ES-I3 (cell line): ENCODE measurements around the gene CCDC15.

ENCODE experiments used
- H3K36me3 ChIP-seq: 2 replicates; pipeline ENCODE4 v1.6.1; 2013; ENCODE audit warnings: mild to moderate bottlenecking, low read length, control low read depth, moderate library complexity; ENCODE audit not compliant: insufficient read depth
- H3K4me1 ChIP-seq: 2 replicates; pipeline ENCODE4 v1.6.1; 2013; ENCODE audit warnings: mild to moderate bottlenecking, control low read depth, low read length; ENCODE audit not compliant: insufficient read depth
- H3K9ac ChIP-seq: 2 replicates; pipeline ENCODE4 v1.6.1; 2013; ENCODE audit warnings: low read depth, mild to moderate bottlenecking, low read length, moderate library complexity
- H3K9me3 ChIP-seq: 2 replicates; pipeline ENCODE4 v1.6.1; 2013; ENCODE audit warnings: mild to moderate bottlenecking, low read length, moderate library complexity; ENCODE audit not compliant: control insufficient read depth, insufficient read depth

The CCDC15 gene

DNA sequence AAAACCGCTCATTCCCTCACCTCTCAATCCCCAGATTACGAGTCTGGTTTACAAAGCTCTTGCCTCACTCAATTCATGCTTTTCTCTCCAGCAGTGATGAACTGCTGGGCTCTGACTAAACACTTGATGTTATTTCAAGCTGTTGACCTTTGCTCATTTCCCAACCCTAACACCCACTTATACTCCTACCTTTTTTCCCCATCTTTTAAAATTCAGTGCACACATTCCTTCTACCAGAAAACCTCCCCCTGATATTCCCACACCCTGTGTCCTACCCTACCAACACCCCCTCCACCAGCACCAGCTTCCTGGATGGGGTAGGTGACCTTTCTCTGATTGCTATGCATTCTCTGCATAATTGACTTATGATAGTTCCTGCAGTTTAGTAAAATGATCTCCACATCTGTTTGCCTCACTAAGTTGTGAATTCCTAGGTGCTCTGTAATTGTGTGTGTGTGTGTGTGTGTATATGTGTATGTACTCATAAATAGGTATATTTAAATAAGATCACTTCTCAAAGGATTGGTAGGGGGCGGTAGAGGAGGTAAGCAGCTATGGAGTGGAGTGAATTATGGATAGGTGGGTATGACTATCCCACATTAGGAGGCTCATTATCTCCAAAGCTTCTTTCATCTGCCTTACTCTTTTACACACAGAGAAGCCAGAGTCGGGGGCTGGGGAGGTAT, 19.0 kb upstream of the CCDC15 start:
- Histone ChIP-seq H3K9ac (no peak overlapping the region), H3K4me1 (peaks cover 4% of the 10 kb centered on the region; the same call in 1 of the 2 replicates), H3K36me3 (no peaks in the 10 kb centered on the region), H3K9me3 (no peaks in the 10 kb centered on the region)

DNA sequence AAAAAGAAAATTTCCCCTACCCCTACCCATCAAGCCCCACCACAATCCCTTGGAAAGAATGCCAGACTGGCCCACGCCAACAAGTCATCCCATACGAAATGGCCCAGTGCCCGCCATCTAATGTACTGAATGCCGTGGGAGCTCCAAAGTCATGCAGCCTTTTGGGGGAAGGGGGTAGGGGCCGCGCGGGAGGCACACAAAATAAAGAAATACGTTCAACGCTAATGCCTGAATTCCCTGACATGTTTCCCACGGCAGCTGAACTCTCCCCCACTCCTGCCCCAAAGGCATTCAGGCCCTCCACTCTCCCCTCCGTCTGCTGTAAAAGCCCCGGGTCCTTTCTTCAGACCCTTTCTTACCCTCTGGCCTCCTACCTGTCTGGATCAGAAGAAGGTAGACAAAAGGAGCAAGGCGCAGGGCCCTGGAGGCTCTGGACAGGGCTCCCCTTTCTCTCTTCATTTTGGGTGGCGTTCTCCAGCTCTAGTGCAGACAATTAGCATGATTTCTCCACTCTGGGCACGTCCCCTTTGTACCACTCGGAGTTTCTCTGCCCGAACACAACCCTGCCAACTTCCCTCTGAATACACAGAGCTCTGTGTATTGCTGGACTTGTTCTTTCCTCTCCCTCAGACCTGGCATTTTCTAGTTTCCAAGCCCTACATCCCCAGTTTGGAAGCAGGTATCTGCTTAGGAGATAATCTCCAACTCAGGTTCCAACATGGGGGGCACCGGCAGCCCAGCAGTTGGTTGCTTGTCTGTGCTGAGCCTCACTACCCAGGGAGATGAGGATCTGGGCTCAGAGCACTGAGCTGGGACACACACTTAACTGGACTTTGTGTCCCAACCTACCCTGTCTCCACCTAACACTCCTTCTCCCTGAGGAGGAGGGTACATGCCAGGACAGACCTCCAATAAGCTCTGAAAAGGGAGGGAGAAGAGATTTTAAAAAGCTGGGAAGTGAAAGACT, 18.2 kb upstream of the CCDC15 start, which contains the start of gene HEPACAM:
Gene HEPACAM (minus strand): TSS at position 500 of the 967 bp plus-strand sequence. CDS start 41 bp downstream, at position 459.
- Histone ChIP-seq H3K4me1 (peaks cover 4% of the 10 kb centered on the region; the same call in 1 of the 2 replicates), H3K36me3 (no peaks in the 10 kb centered on the region), H3K9me3 (no peaks in the 10 kb centered on the region), H3K9ac (no peak within 1 kb of the TSS)

DNA sequence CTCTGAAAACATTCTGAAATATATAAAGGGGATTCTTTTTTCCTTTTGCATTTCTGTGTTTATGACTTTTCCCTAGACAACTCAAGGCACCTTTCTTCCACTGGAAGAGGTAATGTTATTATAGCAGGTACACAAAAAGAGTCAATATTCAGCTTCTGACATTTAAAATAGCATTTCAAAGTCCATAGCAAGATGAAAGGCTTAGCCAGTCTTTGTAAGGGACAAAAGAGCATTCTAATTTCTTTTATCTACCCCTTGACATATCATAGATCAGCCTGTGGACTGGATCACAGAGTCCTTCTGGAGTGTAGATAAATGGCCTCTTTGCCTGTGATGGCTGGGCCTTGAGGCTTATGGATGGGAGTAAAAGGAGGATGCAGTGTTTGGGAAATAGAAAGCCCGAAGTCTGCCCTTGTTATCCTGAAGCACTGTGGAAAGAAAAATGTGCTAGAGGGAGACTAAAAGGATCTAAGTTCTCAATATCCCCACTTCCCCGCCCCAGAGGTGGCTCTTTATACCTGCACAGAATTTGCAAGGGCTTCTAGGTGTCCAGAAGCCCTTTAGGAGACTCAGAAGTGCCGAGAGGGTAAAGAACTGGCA, 16.6 kb upstream of the CCDC15 start:
- no peaks in the 10 kb centered on the region for H3K9me3 ChIP-seq
- H3K9ac ChIP-seq, result no peak overlapping the region
- no peaks in the 10 kb centered on the region for H3K36me3 ChIP-seq
- H3K4me1 ChIP-seq, result peaks cover 4% of the 10 kb centered on the region; the same call in 1 of the 2 replicates

DNA sequence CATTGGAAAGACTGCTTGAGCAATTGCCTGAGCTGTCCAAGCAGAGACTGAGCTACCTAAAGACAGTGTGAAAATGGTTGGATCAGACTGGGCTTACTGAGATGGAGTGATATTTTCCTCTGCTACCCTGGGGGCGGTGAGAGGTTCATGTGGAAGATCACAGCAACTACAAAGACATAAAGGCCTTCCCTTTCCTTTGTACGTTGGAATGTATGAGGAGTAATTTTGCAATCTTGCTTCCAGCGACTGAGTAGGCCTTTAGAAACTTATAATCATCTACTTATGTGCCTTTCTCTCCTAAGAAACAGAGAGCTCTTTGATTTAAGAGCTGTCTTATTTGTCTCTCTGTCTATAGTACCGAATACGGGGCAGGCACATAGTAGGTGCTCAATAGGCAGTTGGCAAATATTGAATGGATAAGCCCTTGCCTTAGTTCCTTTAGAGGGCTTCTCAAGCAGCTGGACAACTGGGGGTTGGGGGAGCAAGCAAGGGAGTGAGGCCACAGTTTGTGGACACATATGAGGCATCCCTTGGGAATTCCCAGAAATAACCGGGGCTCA, 15.7 kb upstream of the CCDC15 start:
- Histone ChIP-seq H3K36me3 (no peaks in the 10 kb centered on the region), H3K4me1 (peaks cover 4% of the 10 kb centered on the region; the same call in 1 of the 2 replicates), H3K9me3 (no peaks in the 10 kb centered on the region), H3K9ac (no peak overlapping the region)

DNA sequence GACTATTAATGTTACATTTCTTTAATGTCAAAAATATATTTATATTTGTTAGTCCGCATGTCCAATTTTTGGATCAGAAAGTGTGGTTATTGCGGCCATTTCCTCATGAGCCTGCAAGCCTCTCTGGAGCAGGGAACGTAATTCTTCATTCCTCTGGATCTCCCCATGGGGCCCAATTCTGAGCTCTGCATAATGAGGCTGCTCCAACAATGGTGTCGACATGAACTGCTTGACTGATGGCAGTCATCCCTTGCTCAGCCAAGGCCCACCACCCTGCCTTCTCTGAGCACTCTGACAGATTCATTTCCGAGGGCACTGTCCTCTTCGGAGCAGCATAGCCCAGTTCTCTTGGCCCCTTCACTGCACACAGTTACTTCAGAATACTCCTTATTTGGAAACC, 15.0 kb upstream of the CCDC15 start:
- Histone ChIP-seq H3K36me3 (no peaks in the 10 kb centered on the region), H3K9me3 (no peaks in the 10 kb centered on the region), H3K4me1 (peaks cover 4% of the 10 kb centered on the region; the same call in 1 of the 2 replicates), H3K9ac (no peak overlapping the region)

DNA sequence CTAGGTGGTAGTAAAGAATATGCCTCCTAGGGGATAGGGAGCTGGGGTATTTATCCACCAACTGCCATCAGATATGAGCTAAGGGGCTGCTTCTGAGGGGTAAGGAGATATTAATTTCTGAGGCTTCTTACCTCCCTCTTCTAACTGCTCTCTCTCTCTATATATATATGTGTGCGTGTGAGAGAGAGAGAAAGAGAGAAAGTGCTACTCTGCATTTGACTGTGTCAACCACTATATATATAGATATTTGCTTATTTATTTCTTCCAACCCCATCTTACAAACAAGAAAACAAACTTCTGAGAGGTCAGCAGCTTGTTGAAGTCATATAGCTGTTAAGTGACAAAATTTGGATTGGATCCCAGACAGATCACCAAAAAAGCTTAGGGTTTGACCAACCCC, 12.3 kb upstream of the CCDC15 start:
- no peaks in the 10 kb centered on the region for H3K4me1 ChIP-seq
- H3K9me3 ChIP-seq, result no peaks in the 10 kb centered on the region
- H3K9ac ChIP-seq, result no peak overlapping the region
- no peaks in the 10 kb centered on the region for H3K36me3 ChIP-seq

DNA sequence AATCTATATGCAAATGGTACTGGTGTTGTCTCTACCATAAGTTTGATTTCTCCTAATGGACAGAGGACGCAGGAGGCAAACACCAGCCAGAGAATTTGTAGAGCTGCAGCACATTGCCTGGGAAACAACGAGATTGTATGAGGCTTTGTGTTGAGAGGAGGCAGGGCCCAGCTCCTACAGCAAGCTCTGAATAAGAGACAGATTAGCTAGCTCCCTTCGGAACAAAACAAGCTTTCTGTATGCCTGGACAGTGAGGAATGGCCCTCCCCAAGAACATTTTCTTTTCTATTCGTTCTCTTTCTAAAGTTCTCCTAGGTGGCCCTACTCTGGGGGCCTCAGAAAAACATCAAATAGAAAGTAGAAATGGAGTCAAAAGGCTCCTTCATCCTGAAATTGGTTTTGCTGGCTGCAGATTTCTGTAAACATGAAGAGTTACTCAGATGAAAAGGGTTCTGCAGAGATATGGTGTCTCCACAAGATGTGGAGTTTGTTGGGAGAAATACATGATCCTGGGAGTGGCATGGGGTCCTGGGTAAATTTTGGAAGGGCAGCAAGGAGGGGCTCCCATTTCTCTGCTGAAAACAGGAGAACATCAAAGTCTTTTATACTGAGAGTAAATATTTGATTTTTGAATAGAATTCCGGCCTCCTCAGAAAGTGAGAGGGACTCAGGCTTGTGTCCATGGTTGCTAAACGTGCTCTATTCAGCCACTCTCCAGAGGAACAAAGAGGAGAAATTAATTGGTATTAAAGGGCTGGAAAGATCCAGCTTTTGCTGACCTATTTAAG, 11.3 kb upstream of the CCDC15 start:
- H3K36me3 ChIP-seq, result no peaks in the 10 kb centered on the region
- H3K9ac ChIP-seq, result no peak overlapping the region
- H3K9me3 ChIP-seq, result no peaks in the 10 kb centered on the region
- no peaks in the 10 kb centered on the region for H3K4me1 ChIP-seq

DNA sequence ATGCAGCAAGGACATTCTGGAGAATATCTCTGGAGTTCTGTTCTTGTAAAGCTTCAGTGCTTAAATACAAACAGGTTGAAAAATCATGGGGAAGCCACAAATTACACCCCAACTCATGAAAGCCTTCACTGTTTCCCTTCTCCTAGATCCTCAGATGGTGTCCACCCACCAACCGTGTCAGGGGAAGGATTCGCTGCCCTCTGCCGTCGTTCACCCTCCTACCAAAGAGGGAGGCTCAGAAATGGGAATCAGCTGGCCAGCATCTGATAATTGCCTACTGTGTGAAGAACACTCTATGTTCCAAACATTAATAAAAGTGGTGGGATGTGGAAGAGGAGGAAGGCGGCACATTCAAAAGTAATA, 10.8 kb upstream of the CCDC15 start:
- Histone ChIP-seq H3K9ac (no peak overlapping the region), H3K9me3 (no peaks in the 10 kb centered on the region), H3K4me1 (no peaks in the 10 kb centered on the region), H3K36me3 (no peaks in the 10 kb centered on the region)

DNA sequence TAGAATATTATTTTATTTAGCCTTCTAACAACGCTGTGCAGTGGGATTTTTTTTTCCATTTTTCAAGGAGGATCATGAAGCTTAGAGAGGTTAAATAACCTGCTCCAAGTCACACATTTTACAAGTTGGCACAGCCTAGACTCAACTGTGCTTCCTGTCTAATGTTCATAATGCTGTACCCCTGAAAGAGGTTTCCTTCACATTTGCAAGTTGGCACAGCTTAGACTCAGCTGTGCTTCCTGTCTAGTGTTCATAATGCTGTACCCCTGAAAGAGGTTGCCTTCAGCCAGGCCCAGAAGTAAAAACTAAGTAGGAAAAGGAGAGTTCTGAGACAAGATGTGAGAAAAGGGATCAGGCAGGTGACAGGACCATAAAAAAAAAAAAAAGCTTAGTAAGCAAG, 10.3 kb upstream of the CCDC15 start:
- Histone ChIP-seq H3K36me3 (no peaks in the 10 kb centered on the region), H3K9me3 (no peaks in the 10 kb centered on the region), H3K9ac (no peak overlapping the region), H3K4me1 (no peaks in the 10 kb centered on the region)

DNA sequence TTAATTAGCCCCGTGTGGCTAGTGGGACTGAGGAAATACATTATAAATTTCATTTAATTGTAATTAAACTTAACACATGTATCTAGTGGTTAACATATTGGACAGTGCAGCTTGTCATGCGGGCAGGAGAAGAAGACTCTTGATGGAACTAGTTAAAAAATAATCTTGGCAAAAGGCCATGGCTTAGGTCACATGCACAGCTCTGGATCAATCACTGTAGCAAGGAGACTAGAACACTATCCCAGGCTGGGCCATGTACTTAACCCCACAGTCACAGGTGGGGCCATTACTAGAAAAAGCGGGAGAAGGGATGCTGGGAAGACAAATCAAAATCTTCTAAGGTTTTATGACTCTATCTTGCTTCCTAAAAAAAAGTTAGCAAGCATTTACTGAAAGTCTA, 9.4 kb upstream of the CCDC15 start:
- H3K9ac ChIP-seq, result no peak overlapping the region
- H3K36me3 ChIP-seq, result no peaks in the 10 kb centered on the region
- no peaks in the 10 kb centered on the region for H3K4me1 ChIP-seq

DNA sequence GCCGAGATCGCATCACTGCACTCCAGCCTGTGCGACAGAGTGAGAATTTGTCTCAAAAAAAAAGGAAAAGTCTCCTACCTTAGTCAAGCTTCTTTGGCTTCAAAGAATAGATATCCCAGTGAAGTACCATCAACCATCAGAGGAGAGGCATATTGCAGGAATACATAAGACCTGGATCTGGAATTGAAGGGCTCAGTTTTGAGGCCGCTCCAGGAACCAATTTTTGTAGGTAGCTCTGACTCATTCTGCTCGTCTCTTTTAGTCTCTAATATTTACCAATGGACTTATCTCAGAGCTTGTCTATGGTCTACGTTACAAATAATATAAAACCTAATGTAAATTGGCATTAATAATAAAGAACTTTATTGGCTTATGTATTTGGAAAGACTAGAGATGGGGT, 8.2 kb upstream of the CCDC15 start:
- Histone ChIP-seq H3K36me3 (no peaks in the 10 kb centered on the region), H3K4me1 (no peaks in the 10 kb centered on the region), H3K9me3 (no peaks in the 10 kb centered on the region), H3K9ac (no peak overlapping the region)

More for the DNA sequence above, 9.4 kb upstream of the CCDC15 start:
- H3K9me3 ChIP-seq, result no peaks in the 10 kb centered on the region

DNA sequence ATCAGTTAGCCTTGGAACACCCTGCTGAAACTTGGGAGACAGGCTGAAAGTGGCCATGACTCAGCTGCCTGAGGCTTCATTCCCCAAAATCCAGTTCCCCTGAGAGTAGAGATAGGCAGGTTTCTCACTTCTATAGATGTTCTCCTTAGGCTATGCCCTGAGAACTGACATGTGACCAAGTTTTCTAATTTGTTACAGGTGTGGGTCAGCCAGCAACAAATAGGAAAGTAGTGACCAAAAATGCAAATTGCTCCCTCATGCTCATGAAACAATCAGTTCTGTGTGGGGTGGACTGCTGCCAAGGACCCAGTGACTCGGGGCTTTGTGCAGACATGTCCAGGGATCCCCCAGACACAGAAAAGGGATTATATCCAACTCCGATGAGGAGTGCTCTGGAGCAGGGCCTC, 7.3 kb upstream of the CCDC15 start:
- Histone ChIP-seq H3K9ac (no peak overlapping the region), H3K4me1 (no peaks in the 10 kb centered on the region), H3K36me3 (no peaks in the 10 kb centered on the region), H3K9me3 (no peaks in the 10 kb centered on the region)

DNA sequence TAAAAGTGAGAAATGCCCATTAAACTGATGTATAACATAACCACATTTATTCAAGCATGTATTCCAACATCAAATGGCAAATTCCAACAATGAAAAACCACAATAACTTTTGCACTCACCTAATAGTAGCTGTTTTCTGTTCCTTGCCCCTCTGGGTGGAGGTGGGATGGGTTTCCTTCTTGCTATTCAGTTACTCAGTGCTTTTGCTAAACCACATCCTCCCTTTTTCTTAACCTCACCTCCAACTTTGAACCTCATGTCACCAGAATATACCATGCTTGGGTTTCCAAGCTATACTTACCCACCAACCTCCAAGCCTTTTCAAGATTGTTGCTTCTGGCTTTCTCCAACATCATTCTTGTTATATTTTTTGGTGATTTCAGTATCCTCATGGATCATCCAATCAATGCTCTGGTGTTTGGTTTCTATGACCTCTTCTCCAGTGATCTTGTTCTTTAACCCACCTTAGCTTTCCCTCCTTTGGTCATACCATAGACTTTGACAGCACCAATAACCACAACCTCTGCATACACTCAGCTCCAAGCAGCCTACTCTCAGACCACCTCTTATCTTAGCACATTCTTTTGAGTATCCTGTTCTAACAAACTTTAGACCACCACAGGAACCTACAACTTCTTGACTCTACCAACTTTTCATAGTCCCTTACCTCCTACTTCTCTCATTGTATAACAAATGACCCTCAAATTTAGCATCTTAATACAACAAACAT, 3.2 kb upstream of the CCDC15 start:
- H3K9ac ChIP-seq, result no peak overlapping the region
- H3K36me3 ChIP-seq, result no peaks in the 10 kb centered on the region
- no peaks in the 10 kb centered on the region for H3K4me1 ChIP-seq
- no peaks in the 10 kb centered on the region for H3K9me3 ChIP-seq
